Left ventricle myocardium inferior (tissue), 1 donor: ENCODE results near the gene FSTL5. TPM values are rescaled to one million over a fixed set of nuclear protein-coding genes. Genes with fewer than 3 reads are reported as not detected.

Experiments
- DNase-seq: peaks from one replicate; pipeline ENCODE4 v3.0.0-alpha.2; 2020
- H3K27ac ChIP-seq: fragments of 200-600 bp; replicated peaks from 2 replicates; pipeline ENCODE4 v1.8.0; 2021
- H3K27me3 ChIP-seq: fragments of 200-600 bp; 2 replicates; pipeline ENCODE4 v1.8.0; 2021; ENCODE audit warnings: low read depth
- H3K36me3 ChIP-seq: fragments of 200-600 bp; 2 replicates; pipeline ENCODE4 v1.8.0; 2021
- H3K4me1 ChIP-seq: fragments of 200-600 bp; 2 replicates; pipeline ENCODE4 v1.8.0; 2021
- H3K4me3 ChIP-seq: fragments of 200-600 bp; 2 replicates; pipeline ENCODE4 v1.8.0; 2021; ENCODE audit warnings: mild to moderate bottlenecking, moderate library complexity
- H3K9me3 ChIP-seq: fragments of 200-600 bp; replicated peaks from 2 replicates; pipeline ENCODE4 v1.8.0; 2021
- intact Hi-C: fragments of 100-400 bp; cut with micrococcal nuclease; formaldehyde crosslinking; loops from one replicate; pipeline ENCODE4 v1.11.0; 2022
- total RNA-seq: library from RNA; stranded (reverse); fragmentation: NEBNext Ultra II Directional; extraction: Animal tissue kit (Norgen Biotek cat#: 25700); gene quantifications from one replicate; pipeline ENCODE4 v1.2.1, GENCODE V29; 2021
- TF ChIP-seq, protein P1 (sequence below): fragments of 200-600 bp; IDR thresholded peaks from 2 replicates; pipeline ENCODE4 v1.8.0; 2021; ENCODE audit warnings: antibody characterized with exemption, mild to moderate bottlenecking, borderline replicate concordance
- donor health status: DM: no; HTN: yes; CAD: no; lungs with severe emphysema.

FSTL5 gene
- total RNA-seq, 1 donor from 2014 or later, result not detected

GRCh38 chr4:161894493-161895167 is 269.2 kb downstream of the FSTL5 start:
- Histone ChIP-seq H3K36me3 (no peaks in the 10 kb centered on the region), H3K9me3 (no peaks in the 10 kb centered on the region), H3K27me3 (no peaks in the 10 kb centered on the region), H3K27ac (no peak overlapping the region), H3K4me1 (no peaks in the 10 kb centered on the region), H3K4me3 (no peak overlapping the region)
- TF ChIP-seq, protein P1, sequence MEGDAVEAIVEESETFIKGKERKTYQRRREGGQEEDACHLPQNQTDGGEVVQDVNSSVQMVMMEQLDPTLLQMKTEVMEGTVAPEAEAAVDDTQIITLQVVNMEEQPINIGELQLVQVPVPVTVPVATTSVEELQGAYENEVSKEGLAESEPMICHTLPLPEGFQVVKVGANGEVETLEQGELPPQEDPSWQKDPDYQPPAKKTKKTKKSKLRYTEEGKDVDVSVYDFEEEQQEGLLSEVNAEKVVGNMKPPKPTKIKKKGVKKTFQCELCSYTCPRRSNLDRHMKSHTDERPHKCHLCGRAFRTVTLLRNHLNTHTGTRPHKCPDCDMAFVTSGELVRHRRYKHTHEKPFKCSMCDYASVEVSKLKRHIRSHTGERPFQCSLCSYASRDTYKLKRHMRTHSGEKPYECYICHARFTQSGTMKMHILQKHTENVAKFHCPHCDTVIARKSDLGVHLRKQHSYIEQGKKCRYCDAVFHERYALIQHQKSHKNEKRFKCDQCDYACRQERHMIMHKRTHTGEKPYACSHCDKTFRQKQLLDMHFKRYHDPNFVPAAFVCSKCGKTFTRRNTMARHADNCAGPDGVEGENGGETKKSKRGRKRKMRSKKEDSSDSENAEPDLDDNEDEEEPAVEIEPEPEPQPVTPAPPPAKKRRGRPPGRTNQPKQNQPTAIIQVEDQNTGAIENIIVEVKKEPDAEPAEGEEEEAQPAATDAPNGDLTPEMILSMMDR, result no peak
- DNase-seq, result no peak
- intact Hi-C loops, result no loop called here

- intact Hi-C loops, result no loop called here
- Histone ChIP-seq H3K36me3 (no peaks in the 10 kb centered on the region), H3K27ac (no peak overlapping the region)
These were observed 269.8 kb downstream of the FSTL5 start for GRCh38 chr4:161894014-161894413.

DNA sequence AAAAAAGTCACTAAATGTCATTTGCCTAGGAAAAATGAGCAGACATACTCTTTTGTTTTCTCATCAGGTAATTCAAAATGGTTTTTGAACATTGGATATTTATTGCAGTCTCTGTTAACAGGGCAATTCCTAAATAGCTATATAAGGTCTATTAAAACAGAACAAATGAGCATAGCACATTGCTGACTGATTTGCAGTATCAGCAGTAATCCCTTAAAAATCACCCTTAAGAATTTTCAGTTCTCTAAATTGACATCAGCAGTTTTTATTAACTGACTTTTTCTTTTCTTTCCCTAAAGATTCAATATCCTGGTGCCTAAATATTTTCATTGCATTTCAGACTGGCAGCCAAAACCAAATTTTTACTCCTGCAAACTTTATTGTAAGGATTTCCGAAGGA is 270.2 kb downstream of the FSTL5 start:
- no peaks in the 10 kb centered on the region for H3K27me3 ChIP-seq
- no peak overlapping the region for H3K4me3 ChIP-seq
- DNase-seq, result no peak
- no peaks in the 10 kb centered on the region for H3K36me3 ChIP-seq
- no peaks in the 10 kb centered on the region for H3K4me1 ChIP-seq
- no peak overlapping the region for H3K27ac ChIP-seq
- TF ChIP-seq, protein P1, result no peak
- intact Hi-C loops, result no loop called here
- H3K9me3 ChIP-seq, result no peaks in the 10 kb centered on the region

More at GRCh38 chr4:161894014-161894413, 269.8 kb downstream of the FSTL5 start:
- Histone ChIP-seq H3K4me3 (no peak overlapping the region), H3K27me3 (no peaks in the 10 kb centered on the region), H3K4me1 (no peaks in the 10 kb centered on the region), H3K9me3 (no peaks in the 10 kb centered on the region)
- no peak for DNase-seq
- TF ChIP-seq, protein P1, result no peak

DNA sequence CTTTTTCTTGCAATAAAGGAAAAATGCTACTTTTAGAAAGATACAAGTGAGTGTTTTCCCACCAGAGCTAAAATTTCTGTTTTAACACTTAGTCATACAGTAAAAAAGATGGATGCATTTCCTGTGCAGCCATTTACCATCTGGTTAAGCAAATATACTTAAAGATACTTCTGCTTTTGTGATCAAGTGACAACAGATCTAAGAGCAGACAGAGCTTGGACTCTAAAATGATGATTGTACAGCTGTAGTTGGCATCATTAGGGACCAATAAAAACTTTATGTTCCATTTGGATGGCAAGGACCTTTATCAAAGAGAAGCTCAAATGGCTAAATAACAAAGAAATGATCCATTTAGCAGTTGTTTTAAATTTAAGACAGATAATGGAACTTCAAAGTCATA is 270.8 kb downstream of the FSTL5 start:
- Histone ChIP-seq H3K36me3 (no peaks in the 10 kb centered on the region), H3K4me1 (no peaks in the 10 kb centered on the region), H3K9me3 (no peaks in the 10 kb centered on the region), H3K27me3 (no peaks in the 10 kb centered on the region), H3K4me3 (no peak overlapping the region), H3K27ac (no peak overlapping the region)
- no peak for DNase-seq
- TF ChIP-seq, protein P1, result no peak
- intact Hi-C loops, result no loop called here

GRCh38 chr4:161883157-161883556 is 280.6 kb downstream of the FSTL5 start:
- TF ChIP-seq, protein P1, result no peak
- DNase-seq, result no peak
- Histone ChIP-seq H3K27me3 (peaks cover 3% of the 10 kb centered on the region), H3K4me3 (no peak overlapping the region), H3K4me1 (no peaks in the 10 kb centered on the region), H3K9me3 (no peaks in the 10 kb centered on the region), H3K36me3 (no peaks in the 10 kb centered on the region), H3K27ac (no peak overlapping the region)
- intact Hi-C loops, result no loop called here
